Left lung (tissue), 10 donors: ENCODE measurements around the gene FAM120A. TPM values are rescaled to one million over a fixed set of nuclear protein-coding genes. Genes with fewer than 3 reads are reported as not detected.

ENCODE experiments used
- ATAC-seq: fragments of 200-7000 bp; cut with Tn5 transposase; one replicate; pipeline ENCODE4 v1.9.1; 2020; ENCODE audit warnings: moderate library complexity
- DNase-seq, 4 donors: peaks; one replicate each; pipeline ENCODE4 v3.0.0-alpha.2; 2013 to 2020
- H3K27ac ChIP-seq, 2 donors: fragments of 200-600 bp; sonication (generic) in 1 of 2; one replicate each; pipeline versions ENCODE4 v1.5.0 to v1.8.0; 2020 to 2021
- H3K27me3 ChIP-seq, 2 donors: fragments of 200-600 bp; sonication (generic) in 1 of 2; one replicate each; pipeline versions ENCODE4 v1.5.0 to v1.8.0; 2020 to 2021
- H3K36me3 ChIP-seq, 2 donors: fragments of 200-600 bp; sonication (generic) in 1 of 2; one replicate each; pipeline versions ENCODE4 v1.5.0 to v1.8.0; 2020 to 2021
- H3K4me1 ChIP-seq, 2 donors: fragments of 200-600 bp; one replicate each; pipeline ENCODE4 v1.8.0; 2021
- H3K4me3 ChIP-seq, 2 donors: fragments of 200-600 bp; sonication (generic) in 1 of 2; one replicate each; pipeline versions ENCODE4 v1.5.0 to v1.8.0; 2020 to 2021; ENCODE audit warnings: mild to moderate bottlenecking in 1 of 2
- H3K9me3 ChIP-seq, 2 donors: fragments of 200-600 bp; sonication (generic) in 1 of 2; one replicate each; pipeline versions ENCODE4 v1.5.0 to v1.8.0; 2020 to 2021
- CTCF ChIP-seq, 2 donors: fragments of 200-600 bp; sonication (generic) in 1 of 2; IDR thresholded peaks; one replicate each; pipeline versions ENCODE4 v1.5.0 to v1.8.0; 2021; ENCODE audit warnings: antibody characterized with exemption in 2 of 2
- intact Hi-C, 2 donors: fragments of 100-400 bp; cut with DNase I; formaldehyde crosslinking; loops; one replicate each; pipeline versions ENCODE4 v1.11.2 to v1.14.2; 2022
- polyA plus RNA-seq, 6 donors: library from polyadenylated mRNA; unstranded; fragments of 120-200 nt; gene quantifications; one replicate each; pipeline ENCODE4 v1.2.1, GENCODE V29; 2013; ENCODE audit not compliant: insufficient read length in 6 of 6
- total RNA-seq, 2 donors: library from RNA; stranded (reverse); fragmentation: NEBNext Ultra II Directional; extraction: Animal tissue kit (Norgen Biotek cat#: 25700); gene quantifications; one replicate each; pipeline ENCODE4 v1.2.1, GENCODE V29; 2021
- donor health status: DM: no; HTN: yes; CAD: no.
- donor health status: DM: no; HTN: no; CAD: no.

FAM120A gene
- total and polyA plus RNA-seq, 8 donors = 61.0 to 160 (median 74.0) TPM

GRCh38 chr9:93520523-93520922 is 69.0 kb downstream of the FAM120A start:
- peaks cover 0 to 68% of the 10 kb centered on the region in 2 donors for H3K36me3 ChIP-seq
- ATAC-seq = no peak
- no peak overlapping the region for H3K27ac ChIP-seq
- no peaks in the 10 kb centered on the region for H3K27me3 ChIP-seq
- H3K9me3 ChIP-seq = no peaks in the 10 kb centered on the region
- intact Hi-C loops = no loop called here
- DNase-seq = no peak
- no peak for TF ChIP-seq CTCF (IDR thresholded peaks at IDR 0.05)
- H3K4me1 ChIP-seq = no peaks in the 10 kb centered on the region
- no peak overlapping the region for H3K4me3 ChIP-seq

DNA sequence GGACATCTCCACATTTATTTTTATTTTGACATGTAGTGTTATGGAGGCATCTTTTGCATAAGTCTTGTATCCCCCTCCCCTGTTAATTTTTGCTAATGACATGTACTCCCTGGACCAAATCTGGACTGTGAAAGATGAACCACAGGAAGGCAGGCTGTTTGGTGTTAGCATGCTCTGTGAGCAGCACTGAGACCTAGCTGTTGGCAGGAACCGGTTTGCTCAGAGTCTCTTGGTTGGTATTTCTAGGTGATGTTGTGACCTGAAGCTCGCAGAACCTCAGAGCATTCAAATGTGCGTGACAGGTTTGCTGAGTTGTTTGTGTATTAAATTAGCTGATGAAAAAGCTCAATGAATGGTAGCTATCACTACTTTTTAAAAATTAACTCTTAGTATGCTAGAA is 71.3 kb downstream of the FAM120A start:
- Histone ChIP-seq H3K4me1 (no peaks in the 10 kb centered on the region), H3K27me3 (no peaks in the 10 kb centered on the region), H3K36me3 (peaks cover 0 to 68% of the 10 kb centered on the region in 2 donors), H3K27ac (no peak overlapping the region), H3K4me3 (no peak overlapping the region), H3K9me3 (no peaks in the 10 kb centered on the region)
- DNase-seq (no peak), ATAC-seq (no peak)
- intact Hi-C loops = no loop called here
- no peak for TF ChIP-seq CTCF (IDR thresholded peaks at IDR 0.05)

DNA sequence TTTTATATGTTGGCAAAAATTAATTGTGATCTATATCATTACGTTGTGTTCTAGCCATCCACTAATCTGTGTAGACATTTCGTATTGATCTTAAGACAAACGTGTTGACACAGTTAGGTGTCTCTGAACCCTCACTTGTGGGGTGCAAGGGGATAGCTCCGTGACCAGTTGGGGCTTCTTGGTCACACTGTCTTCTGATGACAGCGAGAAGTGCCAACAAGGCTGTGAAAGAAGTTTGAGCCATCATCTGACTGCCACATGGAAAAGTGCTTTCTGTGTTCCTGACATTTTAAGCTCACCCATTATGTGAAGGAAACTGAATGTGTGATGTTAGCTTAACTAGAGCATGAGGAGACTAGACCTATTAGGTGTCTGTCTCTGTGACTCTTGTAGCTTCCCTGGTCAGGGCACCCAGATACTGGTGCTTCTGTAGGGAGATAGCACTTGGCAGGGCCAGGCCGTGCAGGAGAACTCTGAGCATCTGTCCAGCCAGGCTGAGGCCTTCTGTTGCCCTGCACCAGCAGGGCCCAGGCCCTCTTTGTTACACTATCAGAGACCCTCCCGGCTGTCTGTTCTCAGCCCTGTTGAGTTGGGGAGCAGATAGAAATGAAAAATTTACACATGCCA is 72.1 kb downstream of the FAM120A start:
- peaks cover 0 to 68% of the 10 kb centered on the region in 2 donors for H3K36me3 ChIP-seq

GRCh38 chr9:93525476-93525875 is 74.0 kb downstream of the FAM120A start:
- DNase-seq (no peak), ATAC-seq (no peak)
- Histone ChIP-seq H3K36me3 (peaks cover 0 to 70% of the 10 kb centered on the region in 2 donors), H3K9me3 (no peaks in the 10 kb centered on the region), H3K27me3 (no peaks in the 10 kb centered on the region), H3K4me3 (no peak overlapping the region), H3K27ac (no peak overlapping the region), H3K4me1 (no peaks in the 10 kb centered on the region)
- intact Hi-C loops = no loop called here
- TF ChIP-seq CTCF (IDR thresholded peaks at IDR 0.05) = no peak

More for the DNA sequence above, 72.1 kb downstream of the FAM120A start:
- H3K4me3 ChIP-seq = no peak overlapping the region
- no peaks in the 10 kb centered on the region for H3K4me1 ChIP-seq
- intact Hi-C loops = no loop called here
- H3K27ac ChIP-seq = no peak overlapping the region
- DNase-seq (no peak), ATAC-seq (no peak)
- TF ChIP-seq CTCF (IDR thresholded peaks at IDR 0.05) = no peak
- H3K9me3 ChIP-seq = no peaks in the 10 kb centered on the region
- H3K27me3 ChIP-seq = no peaks in the 10 kb centered on the region

DNA sequence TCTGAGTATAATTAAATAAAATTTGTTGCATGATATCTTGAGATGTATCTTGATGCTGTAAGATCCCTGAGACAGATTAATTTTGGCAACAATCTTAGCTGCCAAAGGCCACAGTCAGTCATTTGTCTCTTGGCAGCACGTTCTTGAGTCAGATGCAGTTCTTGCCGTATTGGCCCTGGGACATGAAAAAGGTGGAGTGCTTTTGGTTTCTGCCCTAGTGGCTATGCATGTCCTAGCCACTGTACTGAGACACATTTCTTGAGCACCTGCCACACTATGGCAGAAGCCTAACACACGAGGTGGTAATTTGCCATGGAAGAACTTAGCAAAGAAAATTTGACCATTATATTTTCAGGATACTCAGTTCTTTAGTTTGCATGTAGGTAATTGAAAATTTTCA is 79.9 kb downstream of the FAM120A start:
- TF ChIP-seq CTCF (IDR thresholded peaks at IDR 0.05) = no peak
- H3K27me3 ChIP-seq = no peaks in the 10 kb centered on the region
- ATAC-seq (no peak), DNase-seq (no peak)
- H3K4me1 ChIP-seq = no peaks in the 10 kb centered on the region
- H3K27ac ChIP-seq = no peak overlapping the region
- intact Hi-C loops = no loop called here
- H3K9me3 ChIP-seq = no peaks in the 10 kb centered on the region
- H3K4me3 ChIP-seq = no peak overlapping the region
- peaks cover 0 to 94% of the 10 kb centered on the region in 2 donors for H3K36me3 ChIP-seq
